Placental epithelial cell (primary cell): ENCODE data around the gene BCL2L12. TPM values are rescaled to one million over a fixed set of nuclear protein-coding genes. Genes with fewer than 3 reads are reported as not detected.

Source experiments
- small RNA-seq: library from RNA; depleted of rRNA; stranded (forward); fragments of <200 nt; gene quantifications from one replicate; pipeline ENCODE3, GENCODE V24; 2012
- total RNA-seq: library from RNA; depleted of rRNA; stranded (reverse); fragments of >200 nt; gene quantifications from 2 replicates; pipeline ENCODE4 v1.2.3, GENCODE V29; 2012

The BCL2L12 gene, protein sequence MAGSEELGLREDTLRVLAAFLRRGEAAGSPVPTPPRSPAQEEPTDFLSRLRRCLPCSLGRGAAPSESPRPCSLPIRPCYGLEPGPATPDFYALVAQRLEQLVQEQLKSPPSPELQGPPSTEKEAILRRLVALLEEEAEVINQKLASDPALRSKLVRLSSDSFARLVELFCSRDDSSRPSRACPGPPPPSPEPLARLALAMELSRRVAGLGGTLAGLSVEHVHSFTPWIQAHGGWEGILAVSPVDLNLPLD
- total RNA-seq = 8.2 and 16.1 TPM in 2 replicates

DNA sequence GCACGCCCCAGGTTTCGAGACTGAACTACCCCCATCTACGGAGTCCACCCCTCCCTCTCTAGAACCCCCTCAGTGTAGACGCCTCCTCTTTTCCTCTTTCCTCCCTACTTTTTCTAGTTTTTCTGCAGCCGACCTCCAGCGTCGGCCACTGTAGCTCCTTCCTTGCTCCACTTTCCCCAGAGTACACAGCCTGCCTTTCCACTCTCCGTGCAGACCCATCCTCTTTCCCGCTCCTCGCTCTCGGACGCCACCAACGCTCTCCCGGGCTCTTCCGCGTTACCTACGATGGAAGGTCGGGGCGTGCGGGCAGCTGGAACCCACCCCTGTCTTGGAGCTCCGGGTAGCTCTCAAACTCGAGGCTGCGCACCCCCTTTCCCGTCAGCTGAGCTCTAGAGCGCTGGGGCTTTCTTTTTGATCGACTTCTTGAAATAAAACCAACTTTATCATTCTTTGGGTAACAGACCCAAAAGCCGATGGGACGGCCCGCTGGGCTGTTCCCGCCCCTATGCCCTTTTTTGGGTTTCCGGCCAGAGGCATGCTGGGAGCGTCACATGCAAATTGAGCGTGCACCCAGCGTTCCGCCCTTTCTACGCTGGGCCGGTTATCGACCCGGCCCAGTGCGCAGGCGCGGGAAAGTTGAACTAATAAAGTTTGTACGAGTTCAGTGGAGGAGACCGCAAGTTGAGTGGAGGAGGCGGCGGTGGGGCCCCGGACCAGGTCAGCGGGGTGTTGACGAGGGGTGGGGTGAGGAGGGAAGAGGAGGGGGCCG is at the start of gene BCL2L12, which contains the start of gene IRF3:
BCL2L12 (plus strand) TSS at position 583 of the 769 bp plus-strand sequence. CDS start 760 bp downstream, outside the sequence.
IRF3 (minus strand) TSS at position 507 of the 769 bp plus-strand sequence. CDS start 1,019 bp downstream, outside the sequence.

GRCh38 chr19:49640113-49640898 is 25.4 kb upstream of the BCL2L12 start, which contains the start of gene RRAS:
Gene RRAS, minus strand, starts transcription at chr19:49640143. Its CDS starts 45 bp downstream, at chr19:49640098.

GRCh38 chr19:49641688-49642491 is 23.8 kb upstream of the BCL2L12 start, which contains the start of gene SCAF1:
Gene SCAF1, plus strand, starts transcription at chr19:49642209. Its CDS starts 2,818 bp downstream, at chr19:49645027.

DNA sequence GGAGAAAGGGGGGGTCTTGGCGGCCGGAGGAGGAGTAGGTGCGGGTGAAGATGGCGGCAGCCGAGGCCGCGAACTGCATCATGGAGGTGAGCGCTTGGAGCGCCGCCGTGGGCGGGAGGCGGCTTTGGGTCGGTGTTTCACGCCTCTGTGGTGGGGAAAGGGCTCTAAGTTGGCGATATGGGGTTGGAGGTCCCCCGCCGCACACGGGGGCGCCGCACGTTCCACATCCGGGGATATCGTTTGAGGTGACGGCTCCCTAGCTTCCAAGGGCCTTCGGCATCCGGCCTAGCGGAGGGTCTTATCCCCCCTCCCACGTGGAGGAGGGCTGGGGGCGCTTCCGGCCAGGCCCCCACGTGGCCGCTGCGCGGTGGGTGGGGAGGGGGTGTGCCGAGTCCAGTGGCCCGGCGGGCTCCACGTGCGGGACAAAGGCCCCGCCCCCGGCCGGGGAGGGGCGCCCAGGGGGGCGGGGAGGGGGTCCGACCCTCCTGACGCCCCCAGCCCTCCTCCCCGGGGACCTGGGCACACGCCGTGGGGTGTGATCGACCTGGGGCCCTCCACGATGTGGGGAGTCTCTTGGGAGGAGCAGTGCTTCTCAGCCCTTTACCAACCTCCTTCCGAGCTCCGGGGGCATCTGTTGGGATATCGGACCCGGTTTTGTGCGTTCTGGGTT is 11.6 kb downstream of the BCL2L12 start, which contains the start of gene PRMT1:
PRMT1 (plus strand) TSS at position 41 of the 670 bp plus-strand sequence; CDS start at position 51, 10 bp downstream.

GRCh38 chr19:49689133-49690078 is 23.7 kb downstream of the BCL2L12 start, which contains the start of gene ADM5:
Gene ADM5, plus strand, starts transcription at chr19:49689594. Its CDS starts 244 bp downstream, at chr19:49689838.

DNA sequence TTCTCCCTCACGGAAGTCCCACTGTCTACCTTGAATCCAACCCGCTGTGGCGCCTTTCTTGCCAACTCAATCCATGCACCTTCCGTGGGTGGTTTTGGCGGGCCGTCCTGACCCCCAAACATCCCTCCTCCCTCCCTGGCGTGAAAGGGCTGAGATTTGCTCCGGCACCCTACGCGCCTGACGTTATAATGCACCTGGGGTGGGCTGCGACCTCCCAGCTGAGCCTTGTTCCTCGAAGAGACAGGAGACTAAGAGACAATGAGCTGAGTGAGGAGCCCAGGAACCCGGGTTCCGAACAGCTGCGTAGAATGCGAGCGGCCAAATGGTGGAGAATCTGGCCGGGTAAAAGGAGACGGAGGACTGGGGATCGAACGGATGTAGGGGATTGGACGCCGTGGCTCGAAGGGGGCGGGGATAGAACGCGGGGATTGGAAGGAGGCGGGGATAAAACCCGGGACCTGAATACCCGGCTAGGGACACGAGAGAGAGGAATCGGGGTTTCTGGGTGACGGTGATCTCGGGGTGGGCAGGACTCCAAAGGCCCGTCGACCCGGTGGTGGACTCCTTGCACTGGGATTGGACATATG is 25.0 kb downstream of the BCL2L12 start, which contains the start of gene CPT1C:
CPT1C (plus strand) TSS at position 461 of the 587 bp plus-strand sequence. CDS start 1,137 bp downstream, outside the sequence.

Small RNAs within 50 kb of the gene (small RNA-seq; reads per million reads assigned to genes)
- not detected for gene MIR5088

Other genes with a start within 250 kb of the BCL2L12 start
- not detected in 2 replicates for gene PTH2, start 242.5 kb upstream of the BCL2L12 start, total RNA-seq
- gene GFY, start 240.5 kb upstream of the BCL2L12 start, total RNA-seq = not detected in 2 replicates
- under 0.01 TPM in 1 of 2 replicates, not detected in the other for gene SLC17A7, start 224.4 kb upstream of the BCL2L12 start, total RNA-seq
- 84.0 and 118 TPM in 2 replicates for gene PIH1D1, start 214.1 kb upstream of the BCL2L12 start, total RNA-seq
- gene ALDH16A1, start 212.7 kb upstream of the BCL2L12 start, total RNA-seq = 27.1 and 34.2 TPM in 2 replicates
- 0.79 TPM in 1 of 2 replicates, not detected in the other for gene FLT3LG, start 191.7 kb upstream of the BCL2L12 start, total RNA-seq
- gene RPL13A, start 178.3 kb upstream of the BCL2L12 start, total RNA-seq = 2,267 and 3,501 TPM in 2 replicates
- 2,287 and 2,633 TPM in 2 replicates for gene RPS11, start 169.5 kb upstream of the BCL2L12 start, total RNA-seq
- gene FCGRT, start 153.3 kb upstream of the BCL2L12 start, total RNA-seq = 39.7 and 108 TPM in 2 replicates
- gene RCN3, start 137.9 kb upstream of the BCL2L12 start, total RNA-seq = 39.7 and 79.5 TPM in 2 replicates
- 64.0 and 72.6 TPM in 2 replicates for gene NOSIP, start 85.4 kb upstream of the BCL2L12 start, total RNA-seq
- gene PRRG2, start 84.6 kb upstream of the BCL2L12 start, total RNA-seq = 8.6 and 11.2 TPM in 2 replicates
- 4.4 and 5.9 TPM in 2 replicates for gene PRR12, start 74.8 kb upstream of the BCL2L12 start, total RNA-seq
- gene RRAS, start 25.8 kb upstream of the BCL2L12 start, total RNA-seq = 50.3 and 51.6 TPM in 2 replicates
- gene SCAF1, start 23.7 kb upstream of the BCL2L12 start, total RNA-seq = 19.6 and 31.6 TPM in 2 replicates
- gene IRF3, start 76 bp upstream of the BCL2L12 start, total RNA-seq = 64.0 and 64.4 TPM in 2 replicates
- gene PRMT1, start 11.3 kb downstream of the BCL2L12 start, total RNA-seq = 132 and 208 TPM in 2 replicates
- gene ADM5, start 23.7 kb downstream of the BCL2L12 start, total RNA-seq = 0.43 and 1.2 TPM in 2 replicates
- 1.6 and 3.1 TPM in 2 replicates for gene CPT1C, start 25.2 kb downstream of the BCL2L12 start, total RNA-seq
- gene TSKS, start 97.4 kb downstream of the BCL2L12 start, total RNA-seq = 0.76 and 6.7 TPM in 2 replicates
- gene AP2A1, start 101.1 kb downstream of the BCL2L12 start, total RNA-seq = 90.3 and 178 TPM in 2 replicates
- 23.9 and 25.5 TPM in 2 replicates for gene FUZ, start 147.4 kb downstream of the BCL2L12 start, total RNA-seq
- 26.3 and 33.5 TPM in 2 replicates for gene MED25, start 152.4 kb downstream of the BCL2L12 start, total RNA-seq
- 114 and 134 TPM in 2 replicates for gene PTOV1, start 185.2 kb downstream of the BCL2L12 start, total RNA-seq
- gene PNKP, start 201.6 kb downstream of the BCL2L12 start, total RNA-seq = 45.1 and 58.2 TPM in 2 replicates
- 20.4 and 24.7 TPM in 2 replicates for gene AKT1S1, start 211.4 kb downstream of the BCL2L12 start, total RNA-seq
- 23.6 and 30.3 TPM in 2 replicates for gene TBC1D17, start 211.8 kb downstream of the BCL2L12 start, total RNA-seq
- gene IL4I1, start 231.0 kb downstream of the BCL2L12 start, total RNA-seq = 0.43 TPM in 1 of 2 replicates, not detected in the other